Upper lobe of left lung (tissue), 6 donors: ENCODE data around the gene ZNF805. TPM values are rescaled to one million over a fixed set of nuclear protein-coding genes. Genes with fewer than 3 reads are reported as not detected.

Experiments
- ATAC-seq, 2 donors: fragments of 200-7000 bp; cut with Tn5 transposase; one replicate each; pipeline ENCODE4 v1.9.1; 2022; ENCODE audit warnings: mild to moderate bottlenecking in 2 of 2, moderate library complexity in 2 of 2; ENCODE audit not compliant: low FRiP score in 2 of 2
- DNase-seq, 2 donors: peaks; one replicate each; pipeline ENCODE4 v3.0.0-alpha.2; 2019 to 2020
- H3K27ac ChIP-seq, 4 donors: fragments of 200-600 bp; sonication (generic); one replicate each; pipeline ENCODE4 v1.5.1; 2016 to 2019
- H3K27me3 ChIP-seq, 4 donors: fragments of 200-600 bp; sonication (generic); one replicate each; pipeline ENCODE4 v1.5.1; 2017 to 2019
- H3K36me3 ChIP-seq, 4 donors: fragments of 200-600 bp; sonication (generic); one replicate each; pipeline ENCODE4 v1.5.1; 2016 to 2019
- H3K4me1 ChIP-seq, 4 donors: fragments of 200-600 bp; sonication (generic); one replicate each; pipeline ENCODE4 v1.5.1; 2018 to 2019
- H3K4me3 ChIP-seq, 4 donors: fragments of 200-600 bp; sonication (generic); one replicate each; pipeline ENCODE4 v1.5.1; 2017 to 2019; ENCODE audit warnings: mild to moderate bottlenecking in 2 of 4, moderate library complexity in 1 of 4
- H3K9me3 ChIP-seq, 4 donors: fragments of 200-600 bp; sonication (generic); one replicate each; pipeline ENCODE4 v1.5.1; 2018 to 2019
- EP300 ChIP-seq, 4 donors: sonication (generic); formaldehyde crosslinking; IDR thresholded peaks; one replicate each; pipeline ENCODE4 v1.5.1; 2017; ENCODE audit warnings: antibody characterized with exemption in 4 of 4, control low read depth in 2 of 4
- POLR2A ChIP-seq, 4 donors: fragments of 450-650 bp; IDR thresholded peaks; one replicate each; pipeline ENCODE4 v1.5.1; 2016 to 2017; ENCODE audit warnings: antibody characterized with exemption in 4 of 4, mild to moderate bottlenecking in 2 of 4
- POLR2AphosphoS5 ChIP-seq, 2 donors: sonication (generic); formaldehyde crosslinking; IDR thresholded peaks; one replicate each; pipeline ENCODE4 v1.5.1; 2017; ENCODE audit warnings: antibody characterized with exemption in 2 of 2
- WGBS, 2 donors: methylation state at CpG; one replicate each; pipeline ENCODE4 v1.1.5; 2017 to 2018; 5-methylcytosine and 5-hydroxymethylcytosine counted together
- total RNA-seq, 6 donors: library from RNA; depleted of rRNA in 4 of 6; stranded (reverse); fragments of >200 nt in 4 of 6; gene quantifications; one replicate each; pipeline versions ENCODE4 v1.1.0 to v1.2.1, GENCODE V29; 2016 to 2021
- TF ChIP-seq, protein P1 (sequence below), 6 experiments: fragments of 450-650 bp in 4 of 6; fragments of 200-600 bp in 2 of 6; sonication (generic) in 2 of 6; IDR thresholded peaks; one replicate each; pipeline ENCODE4 v1.5.1; 2016 to 2019; ENCODE audit warnings: antibody characterized with exemption in 6 of 6
- donor health status: DM: no; HTN: no; CAD: no; lungs with moderate emphysema.
- donor health status: DM: no; HTN: yes; CAD: no; lungs with severe emphysema.

Gene ZNF805
- total RNA-seq, 6 donors from 2014 or later: 10.5 to 18.8 (median 12.8) TPM

GRCh38 chr19:57280962-57281400 lies 40.5 kb downstream of the ZNF805 start:
- no peak for TF ChIP-seq POLR2AphosphoS5 (IDR thresholded peaks at IDR 0.05)
- TF ChIP-seq POLR2A (IDR thresholded peaks at IDR 0.05): no peak
- TF ChIP-seq, protein P1, sequence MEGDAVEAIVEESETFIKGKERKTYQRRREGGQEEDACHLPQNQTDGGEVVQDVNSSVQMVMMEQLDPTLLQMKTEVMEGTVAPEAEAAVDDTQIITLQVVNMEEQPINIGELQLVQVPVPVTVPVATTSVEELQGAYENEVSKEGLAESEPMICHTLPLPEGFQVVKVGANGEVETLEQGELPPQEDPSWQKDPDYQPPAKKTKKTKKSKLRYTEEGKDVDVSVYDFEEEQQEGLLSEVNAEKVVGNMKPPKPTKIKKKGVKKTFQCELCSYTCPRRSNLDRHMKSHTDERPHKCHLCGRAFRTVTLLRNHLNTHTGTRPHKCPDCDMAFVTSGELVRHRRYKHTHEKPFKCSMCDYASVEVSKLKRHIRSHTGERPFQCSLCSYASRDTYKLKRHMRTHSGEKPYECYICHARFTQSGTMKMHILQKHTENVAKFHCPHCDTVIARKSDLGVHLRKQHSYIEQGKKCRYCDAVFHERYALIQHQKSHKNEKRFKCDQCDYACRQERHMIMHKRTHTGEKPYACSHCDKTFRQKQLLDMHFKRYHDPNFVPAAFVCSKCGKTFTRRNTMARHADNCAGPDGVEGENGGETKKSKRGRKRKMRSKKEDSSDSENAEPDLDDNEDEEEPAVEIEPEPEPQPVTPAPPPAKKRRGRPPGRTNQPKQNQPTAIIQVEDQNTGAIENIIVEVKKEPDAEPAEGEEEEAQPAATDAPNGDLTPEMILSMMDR (IDR thresholded peaks at IDR 0.05): no peak
- TF ChIP-seq EP300 (IDR thresholded peaks at IDR 0.05): no peak
- peaks cover 9 to 31% (median 22%) of the 10 kb centered on the region in 4 donors for H3K36me3 ChIP-seq
- no peaks in the 10 kb centered on the region for H3K27me3 ChIP-seq
- ATAC-seq (no peak), DNase-seq (no peak)
- H3K9me3 ChIP-seq: peaks cover 0 to 3% (median 0%) of the 10 kb centered on the region in 4 donors
- peak overlapping the region; percentile 63 to 96 (median 85) for H3K4me3 ChIP-seq
- H3K27ac ChIP-seq: peak overlapping the region; percentile 93 to 99 (median 96)
- peaks cover 16 to 30% (median 24%) of the 10 kb centered on the region in 4 donors for H3K4me1 ChIP-seq
- 2% methylated on average over 6 of the region's 6 CpGs for WGBS, 2 donors

- TF ChIP-seq, protein P1 (IDR thresholded peaks at IDR 0.05): no peak
- TF ChIP-seq POLR2AphosphoS5 (IDR thresholded peaks at IDR 0.05) (no peak), POLR2A (IDR thresholded peaks at IDR 0.05) (no peak), EP300 (IDR thresholded peaks at IDR 0.05) (no peak)
- DNase-seq (no peak), ATAC-seq (no peak)
- Histone ChIP-seq H3K36me3 (peaks cover 14 to 39% (median 33%) of the 10 kb centered on the region in 4 donors), H3K27me3 (no peaks in the 10 kb centered on the region), H3K4me3 (peak overlapping the region in 2 of 4 donors; percentile 84 to 96), H3K4me1 (peaks cover 16 to 30% (median 24%) of the 10 kb centered on the region in 4 donors), H3K27ac (no peak overlapping the region), H3K9me3 (peaks cover 0 to 6% (median 0%) of the 10 kb centered on the region in 4 donors)
- 80 to 81% methylated on average over 5 of the region's 5 CpGs for WGBS, 2 donors
Observed at GRCh38 chr19:57282011-57282643, 41.7 kb downstream of the ZNF805 start.

DNA sequence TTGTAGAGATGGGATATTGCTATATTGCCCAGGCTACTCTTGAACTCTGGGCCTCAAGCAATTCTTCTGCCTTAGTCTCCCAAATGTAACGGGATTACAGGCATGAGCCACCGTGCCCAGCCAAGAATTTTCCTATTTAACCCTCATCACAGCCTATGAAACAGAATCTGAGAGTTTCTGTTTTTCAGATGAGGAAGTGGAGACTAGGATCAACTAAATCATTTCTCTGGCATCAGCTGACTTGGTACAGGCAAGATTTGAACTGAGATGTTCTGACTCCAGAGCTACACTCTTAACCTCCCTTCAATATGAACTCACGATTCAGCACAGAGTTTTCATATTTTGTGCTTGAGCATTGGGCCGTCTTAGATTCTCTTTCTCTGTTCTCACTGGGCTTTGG lies 47.9 kb downstream of the ZNF805 start:
- H3K4me3 ChIP-seq: no peak overlapping the region
- ATAC-seq (no peak), DNase-seq (no peak)
- H3K9me3 ChIP-seq: peaks cover 19 to 50% (median 46%) of the 10 kb centered on the region in 4 donors
- H3K27me3 ChIP-seq: no peaks in the 10 kb centered on the region
- WGBS, 2 donors: 94 to 96% methylated on average over 4 of the region's 4 CpGs
- H3K4me1 ChIP-seq: no peaks in the 10 kb centered on the region
- H3K27ac ChIP-seq: no peak overlapping the region
- H3K36me3 ChIP-seq: peaks cover 56 to 99% (median 96%) of the 10 kb centered on the region in 4 donors
- TF ChIP-seq, protein P1 (IDR thresholded peaks at IDR 0.05): no peak
- TF ChIP-seq EP300 (IDR thresholded peaks at IDR 0.05) (no peak), POLR2A (IDR thresholded peaks at IDR 0.05) (no peak), POLR2AphosphoS5 (IDR thresholded peaks at IDR 0.05) (no peak)

- Histone ChIP-seq H3K27me3 (no peaks in the 10 kb centered on the region), H3K9me3 (peaks cover 27 to 60% (median 56%) of the 10 kb centered on the region in 4 donors), H3K36me3 (peaks cover 47 to 100% (median 84%) of the 10 kb centered on the region in 4 donors), H3K4me3 (no peak overlapping the region), H3K4me1 (no peaks in the 10 kb centered on the region), H3K27ac (no peak overlapping the region)
- no peak for ATAC-seq
- TF ChIP-seq POLR2A (IDR thresholded peaks at IDR 0.05): no peak
- no peak for TF ChIP-seq EP300 (IDR thresholded peaks at IDR 0.05)
- TF ChIP-seq, protein P1 (IDR thresholded peaks at IDR 0.05): no peak
- no peak for DNase-seq
- WGBS, 2 donors: 96 to 97% methylated on average over 8 to 11 of the region's 11 CpGs
Observed at GRCh38 chr19:57290970-57291369, 50.5 kb downstream of the ZNF805 start.
